Smooth muscle cell (in vitro differentiated cells): ENCODE results near the gene SPDYE16. TPM values are rescaled to one million over a fixed set of nuclear protein-coding genes. Genes with fewer than 3 reads are reported as not detected.
"Not testable (repeated sequence)": the region's sequence is repeated elsewhere in the genome, so short reads cannot be mapped to it uniquely, and the experiment has no call there.

Experiments used
- DNase-seq: peaks from one replicate; lab custom pipeline; 2025; ENCODE audit not compliant: unreplicated experiment; lab: John Stamatoyannopoulos, UW
- H2AFZ ChIP-seq: fragments of 200-600 bp; sonication (generic); 2 replicates; pipeline ENCODE4 v1.6.0; 2016; ENCODE audit warnings: antibody characterized with exemption, low read depth, mild to moderate bottlenecking
- H3F3A ChIP-seq: fragments of 200-600 bp; sonication (generic); 2 replicates; pipeline ENCODE4 v1.6.0; 2017; ENCODE audit warnings: antibody characterized with exemption, low read depth
- H3K27ac ChIP-seq: fragments of 200-600 bp; sonication (generic); 2 replicates; pipeline ENCODE4 v1.5.1; 2016; ENCODE audit warnings: low read depth, mild to moderate bottlenecking
- H3K27me3 ChIP-seq: fragments of 200-600 bp; sonication (generic); 2 replicates; pipeline ENCODE4 v1.6.1; 2016; ENCODE audit warnings: low read depth, mild to moderate bottlenecking
- H3K36me3 ChIP-seq: fragments of 200-600 bp; sonication (generic); 2 replicates; pipeline ENCODE4 v1.5.1; 2016; ENCODE audit warnings: low read depth
- H3K4me1 ChIP-seq: fragments of 200-600 bp; sonication (generic); 2 replicates; pipeline ENCODE4 v1.5.1; 2016; ENCODE audit warnings: low read depth
- H3K4me2 ChIP-seq: fragments of 200-600 bp; sonication (generic); 2 replicates; pipeline ENCODE4 v1.6.0; 2016; ENCODE audit warnings: mild to moderate bottlenecking
- H3K4me3 ChIP-seq: fragments of 200-600 bp; sonication (generic); 2 replicates; pipeline ENCODE4 v1.5.1; 2016; ENCODE audit warnings: mild to moderate bottlenecking
- H3K79me2 ChIP-seq: fragments of 200-600 bp; sonication (generic); 2 replicates; pipeline ENCODE4 v1.6.0; 2016; ENCODE audit warnings: low read depth, mild to moderate bottlenecking
- H3K9ac ChIP-seq: fragments of 200-600 bp; sonication (generic); 2 replicates; pipeline ENCODE4 v1.6.0; 2016; ENCODE audit warnings: low read depth
- H3K9me3 ChIP-seq: fragments of 200-600 bp; sonication (generic); replicated peaks from 2 replicates; pipeline ENCODE4 v1.5.1; 2016; ENCODE audit warnings: low read depth
- H4K20me1 ChIP-seq: fragments of 200-600 bp; sonication (generic); 2 replicates; pipeline ENCODE4 v1.6.0; 2016; ENCODE audit warnings: low read depth
- WGBS: methylation state at CpG from one replicate; pipeline ENCODE4 v1.1.7; 2016; ENCODE audit warnings: low lambda C conversion rate; 5-methylcytosine and 5-hydroxymethylcytosine counted together
- polyA plus RNA-seq: library from polyadenylated mRNA; unstranded; fragments of >200 nt; fragmentation: Nextera tagmentation; extraction: Ambion mirVana; gene quantifications from 2 replicates; pipeline ENCODE4 v1.2.1, GENCODE V29; 2016
- total RNA-seq: library from RNA; depleted of rRNA; stranded (reverse); fragments of >200 nt; gene quantifications from 2 replicates; pipeline ENCODE4 v1.2.3, GENCODE V29; 2014

SPDYE16 gene
- total and polyA plus RNA-seq, 2 experiments from 2014 or later = not detected

GRCh38 chr7:76565001-76565400 is 21.9 kb upstream of the SPDYE16 start:
- not testable (repeated sequence) for DNase-seq, H3K27me3 ChIP-seq, H3K27ac ChIP-seq, H4K20me1 ChIP-seq, H3K4me2 ChIP-seq, H3K4me1 ChIP-seq, H3K9ac ChIP-seq, H3K36me3 ChIP-seq, H3F3A ChIP-seq, H3K4me3 ChIP-seq, H3K9me3 ChIP-seq, H2AFZ ChIP-seq
- WGBS = 91% methylated on average over 3 of the region's 3 CpGs
- peaks cover 42% of the 10 kb centered on the region for H3K79me2 ChIP-seq

- not testable (repeated sequence) for H3K4me3 ChIP-seq, DNase-seq, H4K20me1 ChIP-seq, H3K9ac ChIP-seq, H3K27me3 ChIP-seq, H3K4me2 ChIP-seq, H3K27ac ChIP-seq, H3K36me3 ChIP-seq, H2AFZ ChIP-seq, H3K4me1 ChIP-seq, H3K9me3 ChIP-seq, H3F3A ChIP-seq
- 100% methylated on average over 3 of the region's 3 CpGs for WGBS
- H3K79me2 ChIP-seq = peaks cover 47% of the 10 kb centered on the region
Measured at GRCh38 chr7:76561342-76561741, 18.2 kb upstream of the SPDYE16 start.

- not testable (repeated sequence) for H3K36me3 ChIP-seq, H2AFZ ChIP-seq, DNase-seq, H3K27me3 ChIP-seq, H3K9me3 ChIP-seq, H3K27ac ChIP-seq, H3K4me1 ChIP-seq, H3K4me3 ChIP-seq, H3K9ac ChIP-seq, H3K4me2 ChIP-seq, H3F3A ChIP-seq
- WGBS = 95% methylated on average over 3 of the region's 4 CpGs
- Histone ChIP-seq H3K79me2 (peaks cover 47% of the 10 kb centered on the region), H4K20me1 (peaks cover 12% of the 10 kb centered on the region)
Measured at GRCh38 chr7:76560157-76560556, 17.1 kb upstream of the SPDYE16 start.

- not testable (repeated sequence) for H3K9ac ChIP-seq, H3K36me3 ChIP-seq, H3K4me2 ChIP-seq, H3K9me3 ChIP-seq, H3K4me1 ChIP-seq, H3K27ac ChIP-seq, H2AFZ ChIP-seq, H3K4me3 ChIP-seq, DNase-seq, H3F3A ChIP-seq, H3K27me3 ChIP-seq
- WGBS = 28% methylated on average over 6 of the region's 6 CpGs
- Histone ChIP-seq H3K79me2 (peaks cover 47% of the 10 kb centered on the region), H4K20me1 (peaks cover 12% of the 10 kb centered on the region)
Measured at GRCh38 chr7:76559685-76560084, 16.6 kb upstream of the SPDYE16 start.

GRCh38 chr7:76551992-76552391 is 8.9 kb upstream of the SPDYE16 start:
- WGBS = 96% methylated on average over 6 of the region's 6 CpGs
- H3K27ac ChIP-seq, H3K4me3 ChIP-seq, DNase-seq, H2AFZ ChIP-seq, H3K9ac ChIP-seq, H3K27me3 ChIP-seq, H3K4me1 ChIP-seq, H3F3A ChIP-seq, H3K4me2 ChIP-seq, H3K9me3 ChIP-seq, H3K36me3 ChIP-seq: not testable (repeated sequence)
- peaks cover 39% of the 10 kb centered on the region for H3K79me2 ChIP-seq
- H4K20me1 ChIP-seq = peaks cover 12% of the 10 kb centered on the region

- not testable (repeated sequence) for H3K4me1 ChIP-seq, H4K20me1 ChIP-seq, H3K27me3 ChIP-seq, DNase-seq, H3K9me3 ChIP-seq, H3F3A ChIP-seq, H2AFZ ChIP-seq, H3K36me3 ChIP-seq
- peak overlapping the region; percentile 87 for H3K9ac ChIP-seq
- H3K27ac ChIP-seq = peak overlapping the region; percentile 74
- peak overlapping the region; percentile 83 for H3K4me3 ChIP-seq
- H3K79me2 ChIP-seq = peaks cover 28% of the 10 kb centered on the region
- 1% methylated on average over 14 of the region's 19 CpGs for WGBS
- peak overlapping the region; percentile 89 for H3K4me2 ChIP-seq
Measured at GRCh38 chr7:76549855-76550248, 6.8 kb upstream of the SPDYE16 start.

- not testable (repeated sequence) for H3F3A ChIP-seq, H4K20me1 ChIP-seq, H3K27me3 ChIP-seq, H3K36me3 ChIP-seq, H3K4me1 ChIP-seq, H3K9me3 ChIP-seq
- peak overlapping the region; percentile 83 for H3K4me3 ChIP-seq
- H3K79me2 ChIP-seq = peaks cover 28% of the 10 kb centered on the region
- WGBS = under 1% methylated on average over 64 of the region's 71 CpGs
- peak overlapping the region; percentile 87 for H3K9ac ChIP-seq
- peak overlapping the region; percentile 74 for H3K27ac ChIP-seq
- peak overlapping the region; percentile 79 for H2AFZ ChIP-seq
- H3K4me2 ChIP-seq = peak overlapping the region; percentile 89
- peak; percentile 43 for DNase-seq
Measured at GRCh38 chr7:76549025-76549854, 6.1 kb upstream of the SPDYE16 start.

GRCh38 chr7:76531643-76532042 is 11.5 kb downstream of the SPDYE16 start:
- WGBS = 88% methylated on average over 1 of the region's 2 CpGs

More at GRCh38 chr7:76531643-76532042, 11.5 kb downstream of the SPDYE16 start:
- not testable (repeated sequence) for H4K20me1 ChIP-seq, H3K4me3 ChIP-seq, H3K4me2 ChIP-seq, H3K27ac ChIP-seq, H2AFZ ChIP-seq, H3F3A ChIP-seq, H3K27me3 ChIP-seq, DNase-seq, H3K4me1 ChIP-seq, H3K9me3 ChIP-seq, H3K36me3 ChIP-seq, H3K79me2 ChIP-seq, H3K9ac ChIP-seq
